Endothelial cell of umbilical vein (primary cell): ENCODE measurements around the gene LRP1B.

Experiments
- CTCF ChIP-seq, 2 donors: IDR thresholded peaks; 1 replicate in 1 of 2; 2 replicates in 1 of 2; pipeline ENCODE4 v1.5.1; 2011; ENCODE audit warnings: low read length in 2 of 2, mild to moderate bottlenecking in 2 of 2, moderate library complexity in 2 of 2, control low read depth in 1 of 2, inconsistent platforms in 1 of 2, low read depth in 1 of 2; ENCODE audit not compliant: insufficient read depth in 1 of 2; ENCODE audit errors: extremely low read depth in 1 of 2
- EZH2 ChIP-seq: IDR thresholded peaks from 2 replicates; pipeline ENCODE4 v1.6.1; 2012; ENCODE audit warnings: borderline replicate concordance, low read depth, mild to moderate bottlenecking, moderate library complexity, low read length, inconsistent platforms; ENCODE audit not compliant: severe bottlenecking
- FOS ChIP-seq: IDR thresholded peaks from 2 replicates; pipeline ENCODE4 v1.6.1; 2011; ENCODE audit warnings: mild to moderate bottlenecking, low read length, moderate library complexity, borderline replicate concordance; ENCODE audit not compliant: insufficient read depth
- GATA2 ChIP-seq: IDR thresholded peaks from 2 replicates; pipeline ENCODE4 v1.7.0; 2011; ENCODE audit warnings: low read depth, mild to moderate bottlenecking, moderate library complexity, mixed read lengths, low read length; ENCODE audit not compliant: insufficient read length, insufficient read depth
- JUN ChIP-seq: IDR thresholded peaks from 2 replicates; pipeline ENCODE4 v1.6.1; 2011; ENCODE audit warnings: borderline replicate concordance, low read depth; ENCODE audit not compliant: insufficient read length, insufficient read depth
- MAX ChIP-seq: IDR thresholded peaks from 2 replicates; pipeline ENCODE4 v1.6.1; 2011; ENCODE audit not compliant: insufficient read depth, insufficient read length
- MYC ChIP-seq: IDR thresholded peaks from one replicate; pipeline ENCODE4 v1.6.1; 2011; ENCODE audit warnings: mild to moderate bottlenecking, low read depth, low read length
- POLR2A ChIP-seq: IDR thresholded peaks from 2 replicates; pipeline ENCODE4 v1.6.1; 2012; ENCODE audit warnings: low read depth, mild to moderate bottlenecking, control low read depth, low read length
- POLR2AphosphoS5 ChIP-seq: IDR thresholded peaks from 2 replicates; pipeline ENCODE4 v1.6.1; 2012; ENCODE audit warnings: low read depth, mild to moderate bottlenecking, control low read depth, low read length, moderate library complexity; ENCODE audit not compliant: insufficient read depth

GRCh38 chr2:140627136-140627535 is 1503.7 kb downstream of the LRP1B start:
- TF ChIP-seq CTCF (IDR thresholded peaks at IDR 0.05; ENCODE audit: extremely low read depth in 1 of 2, insufficient read depth in 1 of 2, low read depth in 1 of 2, low read length in 2 of 2), result no peak
- TF ChIP-seq POLR2A, result no peak
- TF ChIP-seq EZH2, result no peak
- no peak for TF ChIP-seq MAX
- TF ChIP-seq JUN, result no peak
- no peak for TF ChIP-seq POLR2AphosphoS5
- TF ChIP-seq FOS, result no peak
- no peak for TF ChIP-seq MYC
- no peak for TF ChIP-seq GATA2
